Cardiac fibroblast (primary cell): ENCODE results near the gene UBE2V1.

Source experiments
- DNase-seq, 2 donors: peaks; one replicate each; pipeline versions ENCODE4 v3.0.0 to v3.0.0-alpha.2; 2010; ENCODE audit warnings: low read depth in 2 of 2
- H3K4me3 ChIP-seq, 2 donors: replicated peaks in 1 of 2; 1 replicate in 1 of 2; 2 replicates in 1 of 2; pipeline ENCODE4 v1.5.1; 2011; ENCODE audit warnings: low read depth in 2 of 2, low read length in 2 of 2, mild to moderate bottlenecking in 2 of 2, moderate library complexity in 1 of 2
- CTCF ChIP-seq: IDR thresholded peaks from one replicate; pipeline ENCODE4 v1.5.1; 2011; ENCODE audit warnings: low read depth, mild to moderate bottlenecking, low read length, inconsistent platforms

Gene UBE2V1

DNA sequence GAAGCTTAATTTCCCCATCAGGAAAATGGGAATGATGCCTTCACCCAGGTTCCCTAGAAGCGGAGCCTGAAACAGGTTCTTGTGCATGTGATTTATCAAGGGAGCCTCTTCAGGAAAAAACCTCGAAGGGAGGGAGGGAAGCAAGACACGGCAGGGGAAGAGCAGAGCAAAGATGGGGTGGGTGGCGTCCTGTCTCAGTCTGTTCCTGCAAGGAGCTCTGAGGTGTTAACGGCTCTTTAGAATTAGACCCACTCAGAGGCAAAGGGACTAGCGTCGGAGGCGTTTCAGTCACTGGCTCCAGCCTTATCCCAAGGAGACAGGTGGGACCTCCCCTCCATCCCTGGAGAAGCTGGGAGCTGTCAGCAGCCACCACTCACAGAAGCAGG, 15.6 kb upstream of the UBE2V1 start:
- DNase-seq, result no peak
- no peak for TF ChIP-seq CTCF
- no peak overlapping the region for H3K4me3 ChIP-seq

DNA sequence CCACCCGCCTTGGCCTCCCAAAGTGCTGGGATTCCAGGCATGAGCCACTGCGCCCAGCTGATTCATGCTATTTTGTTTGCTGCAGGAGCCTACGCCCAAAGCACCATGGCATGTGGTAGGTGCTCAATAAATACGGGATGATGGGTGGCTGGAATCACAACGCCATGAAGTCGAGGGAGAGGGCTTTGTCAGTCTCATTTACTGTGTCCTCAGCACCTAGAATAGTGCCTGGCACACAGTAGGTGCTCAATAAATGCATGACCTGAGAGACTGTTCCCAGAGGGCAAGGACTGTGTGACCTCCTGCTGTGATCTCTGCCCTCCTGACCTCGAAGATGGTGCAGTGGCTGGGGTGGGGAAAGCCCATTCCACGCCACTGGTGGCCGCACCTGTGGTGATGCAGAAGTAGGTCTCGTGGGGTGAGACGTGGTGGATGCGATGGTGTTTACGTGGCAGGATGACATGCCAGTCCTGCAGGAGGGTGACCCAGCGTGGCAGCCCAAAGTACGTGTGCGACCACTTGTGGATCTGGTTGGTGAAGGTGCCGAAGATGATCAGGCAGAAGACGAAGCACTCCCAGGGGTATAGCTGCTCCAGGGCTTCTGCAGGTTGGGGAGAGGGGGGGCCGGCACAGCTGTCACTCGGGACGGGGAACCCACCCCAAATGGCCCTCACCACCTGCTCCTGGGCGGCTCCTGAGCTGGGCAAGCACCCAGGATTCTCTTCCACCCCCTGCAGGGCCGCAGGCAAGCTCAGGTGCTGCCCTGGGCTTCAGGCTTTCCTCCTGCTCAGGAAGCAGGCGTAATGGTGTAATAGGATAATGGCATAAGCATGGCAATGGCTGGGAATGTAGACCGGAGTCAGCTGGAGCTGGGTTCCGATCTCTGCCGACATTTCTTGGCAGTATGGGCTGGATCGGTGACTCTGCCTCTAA, 14.9 kb upstream of the UBE2V1 start:
- DNase-seq, result no peak
- no peak overlapping the region for H3K4me3 ChIP-seq
- TF ChIP-seq CTCF, result no peak

GRCh38 chr20:50126662-50127061, 13.7 kb upstream of the UBE2V1 start:
- TF ChIP-seq CTCF, result no peak
- H3K4me3 ChIP-seq, result no peak overlapping the region
- no peak for DNase-seq

- no peak overlapping the region for H3K4me3 ChIP-seq
- TF ChIP-seq CTCF, result no peak
- DNase-seq, result no peak
Measured at GRCh38 chr20:50125279-50125678, 12.3 kb upstream of the UBE2V1 start.

GRCh38 chr20:50124496-50124895, 11.5 kb upstream of the UBE2V1 start:
- DNase-seq, result no peak
- TF ChIP-seq CTCF, result no peak
- no peak overlapping the region for H3K4me3 ChIP-seq

- TF ChIP-seq CTCF, result no peak
- DNase-seq, result no peak
- no peak overlapping the region for H3K4me3 ChIP-seq
Measured at GRCh38 chr20:50123418-50123817, 10.5 kb upstream of the UBE2V1 start.
